IPS-NIHi11 (cell line): ENCODE data around the gene CHIA.

Source experiments
- DNase-seq: peaks from one replicate; pipeline ENCODE4 v3.0.0; 2012; ENCODE audit warnings: mixed read lengths, low spot score

The CHIA gene

GRCh38 chr1:111290630-111291029 lies at the start of gene CHIA:
Gene CHIA (plus strand): TSS chr1:111290851. CDS start chr1:111310468, 19,617 bp downstream.
- DNase-seq = no peak

GRCh38 chr1:111241797-111242196 lies 48.9 kb upstream of the CHIA start:
- DNase-seq = no peak

- no peak for DNase-seq
Measured at GRCh38 chr1:111242805-111243523, 47.7 kb upstream of the CHIA start.

GRCh38 chr1:111247125-111247838 lies 43.4 kb upstream of the CHIA start:
- no peak for DNase-seq

GRCh38 chr1:111249960-111250359 lies 40.7 kb upstream of the CHIA start:
- DNase-seq = no peak

- DNase-seq = no peak
Measured at GRCh38 chr1:111251570-111251969, 39.1 kb upstream of the CHIA start.

GRCh38 chr1:111252786-111253185 lies 37.9 kb upstream of the CHIA start:
- no peak for DNase-seq

- no peak for DNase-seq
Measured at GRCh38 chr1:111253876-111254275, 36.8 kb upstream of the CHIA start.

- no peak for DNase-seq
Measured at GRCh38 chr1:111256988-111257658, 33.5 kb upstream of the CHIA start.

- DNase-seq = no peak
Measured at GRCh38 chr1:111267801-111268508, 22.7 kb upstream of the CHIA start.

- DNase-seq = no peak
Measured at GRCh38 chr1:111269825-111270406, 20.7 kb upstream of the CHIA start.

GRCh38 chr1:111270771-111271463 lies 19.7 kb upstream of the CHIA start:
- DNase-seq = peak; percentile 30

- peak; percentile 24 for DNase-seq
Measured at GRCh38 chr1:111271464-111271801, 19.2 kb upstream of the CHIA start.

GRCh38 chr1:111272081-111272480 lies 18.6 kb upstream of the CHIA start:
- DNase-seq = peak; percentile 17

GRCh38 chr1:111274653-111275052 lies 16.0 kb upstream of the CHIA start:
- DNase-seq = no peak

GRCh38 chr1:111275079-111275478 lies 15.6 kb upstream of the CHIA start:
- DNase-seq = no peak

- DNase-seq = no peak
Measured at GRCh38 chr1:111275780-111276433, 14.7 kb upstream of the CHIA start.

- DNase-seq = no peak
Measured at GRCh38 chr1:111279144-111279543, 11.5 kb upstream of the CHIA start.

GRCh38 chr1:111280267-111280666 lies 10.4 kb upstream of the CHIA start:
- DNase-seq = no peak

- DNase-seq = no peak
Measured at GRCh38 chr1:111281411-111281810, 9.2 kb upstream of the CHIA start.

- DNase-seq = no peak
Measured at GRCh38 chr1:111283838-111284237, 6.8 kb upstream of the CHIA start.
